Uterus (tissue), 2 donors: ENCODE data around the gene ACTN3.

Source experiments
- POLR2A ChIP-seq, 2 donors: fragments of 450-650 bp; IDR thresholded peaks; one replicate each; pipeline ENCODE4 v1.6.1; 2016; ENCODE audit warnings: antibody characterized with exemption in 2 of 2, mild to moderate bottlenecking in 1 of 2, moderate library complexity in 1 of 2
- TF ChIP-seq, protein P1 (sequence below), 4 experiments: fragments of 200-600 bp in 2 of 4; fragments of 450-650 bp in 2 of 4; sonication (generic) in 2 of 4; IDR thresholded peaks; one replicate each; pipeline ENCODE4 v1.5.1; 2016 to 2019; ENCODE audit warnings: antibody characterized with exemption in 4 of 4, mild to moderate bottlenecking in 2 of 4, moderate library complexity in 1 of 4

DNA sequence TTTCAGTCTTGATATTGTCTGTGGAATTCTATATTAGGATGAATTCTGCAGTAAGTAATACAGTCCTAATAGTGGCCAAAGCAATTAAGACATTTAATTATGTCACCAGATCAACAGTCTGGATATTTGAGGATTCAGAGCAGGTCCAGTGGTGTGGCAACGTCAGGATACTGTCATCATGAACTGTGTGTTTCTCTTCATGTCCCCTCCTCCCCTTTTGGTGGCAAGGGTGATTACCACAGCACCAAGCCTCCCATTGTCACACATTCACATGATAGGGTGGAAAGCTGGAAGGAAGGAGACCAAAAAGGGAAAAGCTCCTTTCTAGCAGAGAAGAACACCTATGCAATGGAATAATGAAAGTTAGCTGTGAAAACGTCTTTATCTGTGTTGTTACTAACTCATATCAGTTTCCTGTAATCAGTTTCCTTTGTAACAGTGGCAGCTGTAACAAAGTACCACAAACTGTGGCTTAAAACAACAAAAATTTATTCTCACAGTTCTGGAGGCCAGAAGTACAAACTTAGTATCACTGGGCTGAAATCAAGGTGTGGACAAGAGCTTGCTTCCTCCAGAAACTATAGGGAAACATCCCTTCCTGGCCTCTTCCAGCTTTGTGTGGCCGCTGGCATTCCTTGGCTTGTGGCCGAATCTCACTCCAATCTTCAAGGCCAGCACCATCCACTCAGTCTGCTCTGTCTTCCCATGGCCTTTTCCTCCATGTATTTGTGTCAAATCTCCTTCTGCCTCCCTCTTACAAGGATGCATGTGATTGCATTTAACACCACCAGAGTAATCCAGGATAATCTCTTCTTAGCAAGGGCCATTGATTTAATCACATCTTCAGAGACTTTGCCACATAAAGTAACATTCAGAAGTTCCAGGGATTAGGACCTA lies 63.3 kb downstream of the ACTN3 start:
- TF ChIP-seq, protein P1, sequence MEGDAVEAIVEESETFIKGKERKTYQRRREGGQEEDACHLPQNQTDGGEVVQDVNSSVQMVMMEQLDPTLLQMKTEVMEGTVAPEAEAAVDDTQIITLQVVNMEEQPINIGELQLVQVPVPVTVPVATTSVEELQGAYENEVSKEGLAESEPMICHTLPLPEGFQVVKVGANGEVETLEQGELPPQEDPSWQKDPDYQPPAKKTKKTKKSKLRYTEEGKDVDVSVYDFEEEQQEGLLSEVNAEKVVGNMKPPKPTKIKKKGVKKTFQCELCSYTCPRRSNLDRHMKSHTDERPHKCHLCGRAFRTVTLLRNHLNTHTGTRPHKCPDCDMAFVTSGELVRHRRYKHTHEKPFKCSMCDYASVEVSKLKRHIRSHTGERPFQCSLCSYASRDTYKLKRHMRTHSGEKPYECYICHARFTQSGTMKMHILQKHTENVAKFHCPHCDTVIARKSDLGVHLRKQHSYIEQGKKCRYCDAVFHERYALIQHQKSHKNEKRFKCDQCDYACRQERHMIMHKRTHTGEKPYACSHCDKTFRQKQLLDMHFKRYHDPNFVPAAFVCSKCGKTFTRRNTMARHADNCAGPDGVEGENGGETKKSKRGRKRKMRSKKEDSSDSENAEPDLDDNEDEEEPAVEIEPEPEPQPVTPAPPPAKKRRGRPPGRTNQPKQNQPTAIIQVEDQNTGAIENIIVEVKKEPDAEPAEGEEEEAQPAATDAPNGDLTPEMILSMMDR (IDR thresholded peaks at IDR 0.05): no peak
- TF ChIP-seq POLR2A (IDR thresholded peaks at IDR 0.05): no peak
